Testis (tissue), 3 donors: ENCODE data around the gene NELFA. TPM values are rescaled to one million over a fixed set of nuclear protein-coding genes. Genes with fewer than 3 reads are reported as not detected.

ENCODE experiments used
- DNase-seq: peaks from one replicate; pipeline ENCODE4 v3.0.0-alpha.2; 2019
- H3K27ac ChIP-seq, 2 donors: fragments of 200-600 bp; sonication (generic); one replicate each; pipeline ENCODE4 v1.5.1; 2019
- H3K27me3 ChIP-seq: fragments of 200-600 bp; sonication (generic); one replicate; pipeline ENCODE4 v1.5.1; 2019
- H3K36me3 ChIP-seq: fragments of 200-600 bp; sonication (generic); one replicate; pipeline ENCODE4 v1.5.1; 2017; ENCODE audit warnings: low read depth; ENCODE audit errors: missing control alignments
- H3K4me1 ChIP-seq: fragments of 200-600 bp; sonication (generic); one replicate; pipeline ENCODE4 v1.5.1; 2019
- H3K4me3 ChIP-seq, 2 donors: fragments of 200-600 bp; sonication (generic); one replicate each; pipeline ENCODE4 v1.5.1; 2017 to 2019
- H3K9me3 ChIP-seq: fragments of 200-600 bp; sonication (generic); one replicate; pipeline ENCODE4 v1.5.1; 2017
- CTCF ChIP-seq, 3 experiments: fragments of 450-650 bp in 2 of 3; fragments of 200-600 bp in 1 of 3; sonication (generic) in 1 of 3; IDR thresholded peaks; one replicate each; pipeline ENCODE4 v1.5.1; 2016 to 2019; ENCODE audit warnings: antibody characterized with exemption in 3 of 3, mild to moderate bottlenecking in 2 of 3, moderate library complexity in 1 of 3
- POLR2A ChIP-seq: fragments of 450-650 bp; IDR thresholded peaks from one replicate; pipeline ENCODE4 v1.6.1; 2017; ENCODE audit warnings: antibody characterized with exemption, mild to moderate bottlenecking, moderate library complexity
- WGBS, 2 donors: methylation state at CpG; one replicate each; pipeline ENCODE4 v1.1.5; 2018; 5-methylcytosine and 5-hydroxymethylcytosine counted together
- intact Hi-C: fragments of 100-400 bp; cut with DNase I; formaldehyde crosslinking; loops from one replicate; pipeline ENCODE4 v1.15.1; 2023; ENCODE audit warnings: low total_unique reads
- polyA plus RNA-seq: library from polyadenylated mRNA; stranded (reverse); fragments of 350-450 nt; fragmentation: Illumina TruSeq; extraction: RNeasy Lipid Tissue Mini Kit (QIAGEN cat#74804); gene quantifications from one replicate; pipeline ENCODE4 v1.2.3, GENCODE V29; 2014; ENCODE audit warnings: low read depth, low replicate concordance; ENCODE audit not compliant: insufficient read depth
- total RNA-seq, 2 donors: library from RNA; depleted of rRNA; stranded (reverse); fragments of >200 nt; gene quantifications; one replicate each; pipeline ENCODE4 v1.2.3, GENCODE V29; 2016

NELFA gene
- total and polyA plus RNA-seq, 3 donors from 2014 or later, result 61.0 to 77.9 (median 72.5) TPM

GRCh38 chr4:1987296-1987695, 21.5 kb downstream of the NELFA start:
- Histone ChIP-seq H3K4me3 (no peak overlapping the region), H3K9me3 (no peaks in the 10 kb centered on the region), H3K36me3 (no peaks in the 10 kb centered on the region), H3K27me3 (no peaks in the 10 kb centered on the region), H3K27ac (no peak overlapping the region), H3K4me1 (peaks cover 11% of the 10 kb centered on the region)
- WGBS, 2 donors, result 91 to 92% methylated on average over 8 to 19 of the region's 19 CpGs
- intact Hi-C loops, result no loop called here
- no peak for DNase-seq
- no peak for TF ChIP-seq CTCF (IDR thresholded peaks at IDR 0.05)
- TF ChIP-seq POLR2A, result no peak

- TF ChIP-seq POLR2A (no peak), CTCF (IDR thresholded peaks at IDR 0.05) (no peak)
- no peaks in the 10 kb centered on the region for H3K27me3 ChIP-seq
- no peaks in the 10 kb centered on the region for H3K9me3 ChIP-seq
- H3K27ac ChIP-seq, result no peak overlapping the region
- intact Hi-C loops, result no loop called here
- peaks cover 7% of the 10 kb centered on the region for H3K4me1 ChIP-seq
- no peak overlapping the region for H3K4me3 ChIP-seq
- WGBS, 2 donors, result 79 to 88% methylated on average over 8 to 22 of the region's 22 CpGs
- DNase-seq, result no peak
- no peaks in the 10 kb centered on the region for H3K36me3 ChIP-seq
These were observed 22.1 kb downstream of the NELFA start for GRCh38 chr4:1986578-1987210.

DNA sequence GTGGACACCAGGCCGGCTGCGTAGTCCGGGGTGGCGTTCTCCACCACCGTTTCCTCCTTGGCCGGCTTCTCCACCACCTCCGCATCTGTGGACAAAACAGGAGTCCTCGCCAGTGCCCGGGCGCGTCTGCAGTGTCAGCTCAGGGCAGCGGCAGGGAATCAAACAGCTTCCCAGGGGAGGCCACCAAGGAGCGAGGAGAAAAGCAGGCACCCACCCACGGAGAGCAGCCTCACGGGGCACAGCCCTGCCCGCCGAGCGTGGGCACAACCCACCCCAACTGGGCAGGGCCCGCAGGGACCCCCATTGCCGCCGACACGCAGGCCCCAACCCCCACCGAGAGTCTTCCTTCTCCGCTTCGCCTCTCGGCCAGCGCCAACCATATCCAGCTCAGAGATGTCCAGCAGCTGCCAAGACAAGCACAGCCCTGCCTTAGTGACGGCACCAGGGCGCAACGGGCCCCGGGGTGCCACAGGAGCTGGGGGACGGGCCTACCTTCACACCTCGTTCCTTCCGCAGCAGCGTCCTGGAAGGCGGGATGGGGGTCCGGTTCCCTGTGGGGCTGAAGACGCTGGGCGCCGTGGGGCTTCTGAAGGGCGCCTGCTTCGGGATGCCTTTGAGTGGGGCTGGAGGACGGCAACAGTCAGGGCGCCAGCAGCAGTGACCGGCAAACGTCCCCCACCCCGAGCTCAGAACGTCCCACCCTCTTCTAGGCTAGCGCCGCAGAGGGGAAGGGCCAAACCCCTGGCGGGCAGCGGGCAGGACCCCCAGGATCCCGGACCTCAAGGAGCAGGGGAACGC, 22.8 kb downstream of the NELFA start:
- Histone ChIP-seq H3K27ac (no peak overlapping the region), H3K36me3 (no peaks in the 10 kb centered on the region)

DNA sequence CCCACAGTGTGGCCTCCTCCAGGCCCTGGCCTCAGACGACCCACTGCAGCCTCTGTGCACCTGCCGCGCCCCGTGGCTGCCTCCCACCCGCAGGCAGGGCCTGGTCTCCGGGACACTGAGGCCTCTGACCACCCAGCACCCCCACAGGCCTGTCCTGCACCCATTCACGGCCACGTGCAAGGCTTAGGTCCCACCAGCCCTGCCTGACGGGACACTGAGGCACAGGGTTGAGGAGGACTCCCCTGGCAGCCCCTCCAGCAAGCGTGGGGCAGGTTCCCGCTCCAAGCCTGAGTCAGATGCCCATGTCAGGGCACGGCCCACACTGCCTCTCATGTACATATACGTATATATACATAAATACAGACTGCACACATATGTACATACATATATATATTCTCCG, 23.5 kb downstream of the NELFA start:
- H3K4me3 ChIP-seq, result no peak overlapping the region
- H3K4me1 ChIP-seq, result peaks cover 7% of the 10 kb centered on the region
- no peak overlapping the region for H3K27ac ChIP-seq
- H3K27me3 ChIP-seq, result no peaks in the 10 kb centered on the region
- H3K36me3 ChIP-seq, result no peaks in the 10 kb centered on the region
- TF ChIP-seq POLR2A, result no peak
- no peak for TF ChIP-seq CTCF (IDR thresholded peaks at IDR 0.05)
- 82 to 100% methylated on average over 6 to 14 of the region's 14 CpGs for WGBS, 2 donors
- intact Hi-C loops, result no loop called here
- no peak for DNase-seq
- H3K9me3 ChIP-seq, result no peaks in the 10 kb centered on the region

More for the DNA sequence above, 22.8 kb downstream of the NELFA start:
- Histone ChIP-seq H3K4me1 (peaks cover 7% of the 10 kb centered on the region), H3K27me3 (no peaks in the 10 kb centered on the region), H3K4me3 (no peak overlapping the region), H3K9me3 (no peaks in the 10 kb centered on the region)
- no peak for TF ChIP-seq CTCF (IDR thresholded peaks at IDR 0.05)
- TF ChIP-seq POLR2A, result no peak
- intact Hi-C loops, result no loop called here
- DNase-seq, result no peak
- WGBS, 2 donors, result 91 to 92% methylated on average over 10 to 54 of the region's 54 CpGs
